GM12801 (cell line): Measurements from ENCODE around the gene DUSP12.

Source experiments
- TF ChIP-seq, protein P1 (sequence below): IDR thresholded peaks from one replicate; pipeline ENCODE4 v1.5.1; 2011; ENCODE audit warnings: control low read depth; ENCODE audit not compliant: insufficient read length; ENCODE audit errors: extremely low read depth

Gene DUSP12

DNA sequence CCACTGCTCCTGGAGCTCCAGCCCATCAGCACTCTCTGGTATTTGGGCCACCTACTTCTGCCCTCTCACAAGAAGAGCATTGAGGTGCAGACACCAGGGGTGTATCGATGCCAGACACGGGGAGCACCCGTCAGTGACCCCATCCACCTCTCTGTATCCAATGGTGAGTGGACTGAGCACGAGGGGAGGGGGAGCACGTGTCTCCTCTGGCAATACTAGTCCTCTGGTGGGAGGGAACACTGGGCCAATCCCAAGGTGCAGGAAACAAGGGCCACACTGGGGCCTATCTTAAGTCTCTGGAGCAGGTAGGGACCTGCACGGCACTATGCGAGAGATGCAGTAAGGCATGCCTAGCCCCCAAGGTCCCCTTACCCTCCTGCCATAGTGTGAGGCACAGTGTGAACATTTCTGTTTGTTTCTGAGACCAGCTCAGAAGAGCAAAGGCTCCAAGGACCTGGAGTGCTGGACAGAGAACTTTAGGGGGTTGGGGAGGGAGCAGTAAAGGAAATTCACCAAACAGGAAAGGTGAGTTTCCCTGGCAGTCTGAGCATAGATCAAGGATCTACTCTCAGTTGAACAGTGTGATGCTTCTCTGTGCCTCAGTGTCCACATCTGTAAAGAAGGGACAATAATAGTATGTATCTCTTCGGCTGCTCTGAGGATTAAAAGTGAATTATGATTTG is 26.0 kb upstream of the DUSP12 start:
- TF ChIP-seq, protein P1, sequence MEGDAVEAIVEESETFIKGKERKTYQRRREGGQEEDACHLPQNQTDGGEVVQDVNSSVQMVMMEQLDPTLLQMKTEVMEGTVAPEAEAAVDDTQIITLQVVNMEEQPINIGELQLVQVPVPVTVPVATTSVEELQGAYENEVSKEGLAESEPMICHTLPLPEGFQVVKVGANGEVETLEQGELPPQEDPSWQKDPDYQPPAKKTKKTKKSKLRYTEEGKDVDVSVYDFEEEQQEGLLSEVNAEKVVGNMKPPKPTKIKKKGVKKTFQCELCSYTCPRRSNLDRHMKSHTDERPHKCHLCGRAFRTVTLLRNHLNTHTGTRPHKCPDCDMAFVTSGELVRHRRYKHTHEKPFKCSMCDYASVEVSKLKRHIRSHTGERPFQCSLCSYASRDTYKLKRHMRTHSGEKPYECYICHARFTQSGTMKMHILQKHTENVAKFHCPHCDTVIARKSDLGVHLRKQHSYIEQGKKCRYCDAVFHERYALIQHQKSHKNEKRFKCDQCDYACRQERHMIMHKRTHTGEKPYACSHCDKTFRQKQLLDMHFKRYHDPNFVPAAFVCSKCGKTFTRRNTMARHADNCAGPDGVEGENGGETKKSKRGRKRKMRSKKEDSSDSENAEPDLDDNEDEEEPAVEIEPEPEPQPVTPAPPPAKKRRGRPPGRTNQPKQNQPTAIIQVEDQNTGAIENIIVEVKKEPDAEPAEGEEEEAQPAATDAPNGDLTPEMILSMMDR, result no peak

DNA sequence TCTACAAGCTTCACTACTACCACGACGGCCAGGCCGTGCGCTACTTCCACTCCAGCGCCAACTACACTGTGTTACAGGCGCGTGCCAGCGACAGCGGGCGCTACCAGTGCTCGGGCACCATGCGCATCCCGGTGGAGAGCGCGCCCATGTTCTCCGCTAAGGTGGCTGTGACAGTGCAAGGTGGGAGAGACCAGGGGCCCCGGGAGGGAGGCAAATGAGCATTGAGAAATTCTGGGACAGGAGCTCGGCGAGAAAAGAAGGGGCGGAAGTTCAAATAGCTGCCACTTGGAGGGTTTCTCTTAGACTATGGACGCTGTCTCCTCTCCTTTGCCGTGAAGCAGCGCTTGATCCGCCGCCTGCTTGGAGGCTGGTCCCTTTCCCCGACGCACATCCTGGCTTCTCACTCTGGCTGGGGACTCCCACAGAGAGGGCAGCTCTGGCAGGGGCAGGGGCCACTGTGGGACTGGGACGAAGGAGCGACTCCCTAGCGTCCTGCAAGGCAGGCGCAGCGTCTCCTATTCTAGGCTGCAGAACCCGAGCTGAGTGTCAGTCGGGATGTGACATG is 23.6 kb upstream of the DUSP12 start:
- TF ChIP-seq, protein P1, result no peak

DNA sequence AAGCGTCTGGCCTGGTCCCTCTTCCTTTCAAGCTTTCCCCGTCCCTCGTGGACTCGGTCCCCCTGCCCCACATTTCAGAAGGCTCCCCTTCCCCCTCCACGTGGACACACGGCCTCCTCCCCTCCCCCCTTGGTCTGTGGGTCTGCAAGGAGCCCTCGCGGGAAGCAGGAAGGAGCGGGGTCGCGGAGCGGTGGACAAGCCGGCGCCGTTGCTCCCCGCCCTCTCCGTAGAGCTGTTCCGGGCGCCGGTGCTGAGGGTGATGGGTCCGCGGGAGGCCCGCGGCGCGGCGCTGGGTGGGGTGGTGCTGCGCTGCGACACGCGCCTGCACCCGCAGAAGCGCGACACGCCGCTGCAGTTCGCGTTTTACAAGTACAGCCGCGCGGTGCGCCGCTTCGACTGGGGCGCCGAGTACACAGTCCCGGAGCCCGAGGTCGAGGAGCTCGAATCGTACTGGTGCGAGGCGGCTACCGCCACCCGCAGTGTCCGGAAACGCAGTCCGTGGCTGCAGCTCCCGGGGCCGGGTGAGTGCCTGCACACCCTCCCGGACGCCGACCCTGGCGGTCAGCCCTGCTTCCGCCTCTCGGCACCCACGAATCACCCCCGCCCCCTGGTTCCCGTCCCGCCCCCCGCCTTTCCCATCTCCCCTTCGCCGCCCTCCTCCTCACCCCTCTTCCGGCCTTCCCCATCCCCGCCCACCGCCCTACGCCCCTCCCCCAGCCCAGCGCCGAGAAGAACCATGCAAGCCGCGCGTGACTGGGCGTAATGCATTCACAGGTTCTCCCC is 22.9 kb upstream of the DUSP12 start:
- TF ChIP-seq, protein P1, result no peak

DNA sequence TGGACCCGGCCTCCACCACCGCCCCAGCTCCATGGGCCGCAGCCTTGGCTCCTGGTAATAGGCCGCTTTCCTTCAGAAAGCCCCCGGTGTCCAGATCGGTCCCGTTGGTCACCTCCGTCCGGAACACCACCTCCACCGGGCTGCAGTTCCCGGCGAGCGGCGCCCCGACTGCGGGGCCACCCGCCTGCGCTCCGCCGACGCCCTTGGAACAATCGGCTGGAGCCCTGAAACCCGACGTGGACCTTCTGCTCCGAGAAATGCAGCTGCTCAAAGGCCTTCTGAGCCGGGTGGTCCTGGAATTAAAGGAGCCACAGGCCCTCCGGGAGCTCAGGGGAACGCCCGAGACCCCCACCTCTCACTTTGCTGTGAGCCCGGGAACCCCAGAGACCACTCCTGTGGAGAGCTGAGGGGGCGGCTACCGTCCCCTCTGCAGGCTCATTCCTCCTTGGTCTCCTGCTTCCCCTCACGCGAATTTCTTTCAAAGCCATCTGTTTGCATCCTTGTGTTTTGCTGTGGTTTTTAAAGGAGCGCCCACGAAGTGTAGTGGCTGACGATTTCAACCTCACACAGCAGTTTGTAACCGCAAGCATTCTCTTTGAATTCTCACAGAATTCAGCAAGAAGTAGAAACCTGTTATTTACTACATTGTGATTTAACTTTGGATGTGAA is 22.2 kb upstream of the DUSP12 start:
- TF ChIP-seq, protein P1, result no peak

DNA sequence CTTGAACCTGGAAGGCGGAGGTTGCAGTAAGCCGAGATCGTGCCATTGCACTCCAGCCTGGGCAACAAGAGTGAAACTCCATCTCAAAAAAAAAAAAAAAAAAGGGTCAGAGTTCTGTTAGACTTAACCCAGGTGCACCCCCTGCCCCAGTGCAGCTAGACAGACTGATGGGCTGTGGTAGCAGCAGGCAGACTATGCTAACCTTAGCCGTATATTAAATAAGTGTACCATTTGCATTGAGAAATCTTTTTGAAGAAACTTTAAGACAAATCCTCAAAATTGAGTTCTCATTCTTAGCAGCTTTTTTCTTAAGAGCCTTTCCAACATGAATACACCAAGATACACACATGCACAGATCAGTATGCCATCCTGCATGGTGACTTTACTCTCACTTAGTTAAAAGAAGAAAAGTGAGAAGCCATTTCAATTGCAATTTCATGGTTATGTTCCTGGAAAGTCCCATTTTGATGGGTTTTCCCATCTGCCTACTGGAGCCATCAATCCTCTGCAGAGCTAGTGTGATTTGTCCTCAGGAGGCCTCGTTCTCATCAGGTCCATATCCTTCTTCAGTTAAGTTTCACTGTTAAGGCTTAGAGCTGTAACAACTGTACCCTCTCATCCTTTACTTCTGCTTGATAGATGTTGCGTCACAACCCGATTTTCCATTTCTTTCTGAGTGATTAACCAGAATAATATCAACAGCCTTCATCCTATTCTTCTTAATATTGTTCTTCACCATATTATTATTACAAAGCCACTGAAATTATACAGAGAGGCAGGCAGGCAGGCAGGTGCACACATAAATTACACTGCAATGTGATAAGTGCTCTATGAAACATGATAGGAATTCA is 21.0 kb upstream of the DUSP12 start:
- TF ChIP-seq, protein P1, result no peak

DNA sequence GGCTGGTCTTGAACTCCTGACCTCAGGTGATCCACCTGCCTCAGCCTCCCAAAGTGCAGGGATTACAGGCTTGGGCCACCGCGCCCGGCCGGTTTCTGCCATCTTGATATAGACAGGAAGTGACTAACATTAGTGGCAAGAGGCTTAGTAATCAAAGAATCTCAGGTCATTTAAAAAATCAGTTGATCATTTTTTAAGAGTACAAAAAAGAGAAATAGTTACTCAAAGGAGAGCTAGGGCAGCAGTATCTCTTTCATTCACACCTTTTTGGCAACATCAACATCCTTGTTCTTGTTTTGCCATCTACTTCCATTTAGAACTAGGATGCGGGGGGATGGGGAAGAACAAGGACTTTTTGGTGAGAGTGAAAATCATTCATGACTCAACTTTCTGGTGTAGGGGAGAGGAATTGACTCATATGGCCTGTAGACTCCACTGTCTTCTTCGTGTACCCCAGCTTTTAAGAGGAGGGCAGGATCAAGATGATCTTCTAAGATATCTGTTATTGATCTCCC is 19.5 kb upstream of the DUSP12 start:
- TF ChIP-seq, protein P1, result no peak
